ENCODE data around the gene IFI27L1.

DNA sequence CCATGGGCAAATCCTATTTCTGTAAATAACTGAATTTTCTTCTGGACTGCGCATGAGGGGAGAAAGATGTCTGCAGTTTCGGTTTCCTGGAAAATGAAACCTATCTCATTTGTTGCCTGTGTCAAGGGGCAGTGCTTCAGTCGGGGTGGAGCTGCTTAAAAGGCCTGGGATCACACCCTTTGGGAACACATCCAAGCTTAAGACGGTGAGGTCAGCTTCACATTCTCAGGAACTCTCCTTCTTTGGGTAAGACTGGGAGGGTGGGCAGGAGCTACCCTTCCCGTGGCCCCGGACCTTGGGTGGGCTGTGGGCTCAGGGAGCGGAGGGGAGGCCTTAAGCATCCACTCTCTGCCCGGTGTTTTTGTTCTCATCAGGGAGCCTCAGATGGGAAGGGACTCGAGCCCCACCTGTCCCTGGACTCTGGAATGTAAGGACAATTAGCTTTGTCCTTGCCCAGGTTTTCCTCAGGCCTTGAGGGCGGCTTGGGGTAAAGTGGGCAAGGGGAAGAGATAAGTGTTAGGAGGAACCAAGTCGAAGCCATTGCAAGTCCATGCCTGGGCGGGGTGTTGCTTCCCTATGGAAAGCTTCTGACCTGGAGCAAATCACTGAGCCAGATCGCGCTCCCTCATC, 29.6 kb downstream of the IFI27L1 start, which contains the start of gene IFI27:
- TF ChIP-seq POLR2A (IDR thresholded peaks at IDR 0.05; ENCODE audit: low read length), result peak; percentile 28
- TF ChIP-seq GATA1 (IDR thresholded peaks at IDR 0.05; ENCODE audit: low read depth, low read length), result no peak

Data from erythroblast (primary cell).